GM21515 (cell line): ENCODE measurements around the gene HOXB3.

Experiments used
- ATAC-seq: cut with Tn5 transposase; IDR thresholded peaks from one replicate; pipeline ENCODE4 v1.9.1; 2021; ENCODE audit not compliant: unreplicated experiment

HOXB3 gene

DNA sequence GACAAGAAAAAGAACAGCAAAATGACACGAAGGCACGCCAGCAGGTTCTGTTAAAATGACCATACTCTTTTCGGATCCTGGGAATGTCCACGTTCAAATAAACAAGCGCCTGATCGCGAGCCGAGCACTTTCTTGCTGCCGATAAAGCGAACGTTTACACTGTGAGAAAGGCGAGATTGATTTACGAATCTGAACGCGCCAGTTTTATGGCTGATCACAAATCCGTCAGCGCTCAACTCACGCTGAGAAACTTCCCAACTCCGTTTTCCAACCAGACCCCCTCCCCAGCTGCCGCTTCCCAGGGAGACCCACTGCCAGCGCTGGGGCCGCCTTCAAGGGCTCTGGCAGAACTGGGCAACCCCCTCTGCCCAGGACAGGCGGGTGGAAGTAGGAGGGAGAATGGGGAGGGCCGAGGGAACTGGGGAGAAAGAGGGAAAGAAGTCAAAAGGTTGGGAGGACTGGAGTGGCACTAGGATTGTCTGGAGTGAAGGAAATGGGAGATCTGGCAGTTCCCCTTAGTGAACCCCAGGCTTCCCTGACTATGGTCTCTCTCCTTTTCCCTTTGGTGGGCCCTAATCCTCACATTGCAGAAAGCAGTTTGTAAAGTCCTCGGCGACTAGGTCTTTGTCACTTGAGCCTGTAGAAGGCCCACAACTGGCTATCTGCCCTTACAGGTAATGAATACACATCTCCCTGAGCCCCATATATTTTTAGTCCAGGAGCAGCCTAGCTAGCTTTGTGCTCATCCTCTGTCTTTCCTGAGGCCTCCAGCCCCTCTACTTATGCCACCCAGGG lies 18.8 kb downstream of the HOXB3 start:
- ATAC-seq = no peak

- no peak for ATAC-seq
Observed at GRCh38 chr17:48570325-48571023, 19.6 kb downstream of the HOXB3 start.

DNA sequence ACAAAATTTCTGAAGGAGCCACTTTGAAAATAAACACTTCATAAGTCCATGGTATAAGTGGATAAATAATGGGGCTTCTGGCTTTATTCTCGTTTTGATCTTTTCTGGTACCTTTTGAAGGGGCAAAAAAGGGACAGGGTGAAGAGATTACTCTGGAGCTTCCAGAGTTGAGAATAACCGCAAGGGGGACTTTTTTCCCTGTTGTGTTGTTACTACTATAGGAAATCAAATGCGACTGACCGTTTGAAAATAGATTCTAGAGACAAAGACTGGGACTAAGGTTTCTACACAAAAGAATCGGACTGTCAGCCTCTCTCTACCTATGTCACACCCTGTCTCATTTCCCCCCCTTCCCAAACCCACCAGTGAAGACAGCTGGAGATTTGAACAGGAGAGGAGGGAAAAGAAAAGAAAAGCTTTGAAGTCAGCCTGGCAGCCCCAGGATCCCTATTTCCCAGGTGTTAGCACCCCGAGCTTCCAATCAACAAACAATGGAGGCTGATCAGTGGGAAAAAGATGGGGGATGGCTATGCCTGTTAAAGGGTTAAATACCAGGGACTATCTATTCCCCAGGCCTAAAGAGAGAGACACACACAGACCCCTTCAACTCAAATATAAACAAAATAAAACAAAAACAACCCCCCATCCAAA lies 20.2 kb downstream of the HOXB3 start:
- ATAC-seq = no peak

DNA sequence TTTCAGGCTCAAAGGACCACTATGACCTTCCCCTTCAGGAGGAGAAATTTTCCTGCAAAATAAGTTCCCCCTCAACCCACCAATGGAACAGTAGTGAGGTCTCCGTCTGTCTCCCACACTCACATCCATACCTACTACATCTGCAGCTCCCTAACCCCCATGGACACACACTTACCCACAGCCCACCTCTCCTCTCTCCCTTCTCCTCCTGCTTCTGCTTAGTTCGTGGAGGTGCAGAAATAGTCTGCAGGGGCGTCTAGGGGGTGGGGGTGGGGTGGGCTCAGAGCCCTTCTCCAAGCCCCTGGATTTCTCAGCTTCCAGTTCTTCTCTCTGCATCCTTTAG lies 20.8 kb downstream of the HOXB3 start:
- ATAC-seq = no peak

GRCh38 chr17:48568499-48569239 lies 21.4 kb downstream of the HOXB3 start:
- ATAC-seq = no peak

- no peak for ATAC-seq
Observed at GRCh38 chr17:48567646-48568354, 22.2 kb downstream of the HOXB3 start.

GRCh38 chr17:48567209-48567608 lies 22.8 kb downstream of the HOXB3 start:
- ATAC-seq = no peak

GRCh38 chr17:48566717-48567116 lies 23.3 kb downstream of the HOXB3 start:
- no peak for ATAC-seq

DNA sequence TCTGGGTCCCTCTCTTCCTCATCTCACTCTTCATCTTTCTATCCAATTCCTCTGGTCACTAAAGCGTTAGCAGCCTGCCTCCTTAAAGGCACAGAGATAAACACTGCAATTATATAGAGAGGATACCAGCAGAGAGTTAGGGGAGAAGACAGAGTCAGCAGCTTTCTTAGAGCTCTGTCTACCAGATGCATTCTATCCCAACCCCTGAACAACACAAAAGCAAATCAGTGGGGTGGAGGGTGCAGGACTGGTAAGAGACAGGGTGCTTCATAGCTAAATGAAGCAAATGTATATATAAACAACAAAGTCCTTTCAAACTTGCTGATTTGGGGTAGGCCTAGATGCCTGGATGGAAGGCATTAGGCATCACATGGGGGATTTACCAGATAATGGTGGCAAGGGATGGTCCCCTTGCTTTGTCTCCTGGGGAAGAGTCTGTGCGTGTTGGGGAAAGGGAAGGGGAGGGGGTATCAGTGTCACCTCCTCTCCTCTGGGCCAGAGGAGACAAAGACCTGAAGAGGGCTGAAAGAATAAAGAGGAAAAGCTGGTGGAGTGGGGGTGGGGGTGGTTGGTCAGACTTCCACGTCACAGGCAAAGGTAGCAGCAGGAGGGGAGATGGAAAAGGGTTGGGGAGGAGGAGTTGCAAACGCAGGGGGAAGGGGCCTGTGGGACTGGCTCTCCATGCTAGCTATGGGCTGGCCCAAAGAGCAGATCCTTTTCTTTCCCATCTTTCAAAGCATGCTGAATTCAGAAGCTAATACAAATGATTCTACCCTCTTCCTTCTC lies 23.9 kb downstream of the HOXB3 start:
- ATAC-seq = no peak

- no peak for ATAC-seq
Observed at GRCh38 chr17:48565022-48565554, 25.0 kb downstream of the HOXB3 start.

- ATAC-seq = no peak
Observed at GRCh38 chr17:48564188-48565021, 25.6 kb downstream of the HOXB3 start.

DNA sequence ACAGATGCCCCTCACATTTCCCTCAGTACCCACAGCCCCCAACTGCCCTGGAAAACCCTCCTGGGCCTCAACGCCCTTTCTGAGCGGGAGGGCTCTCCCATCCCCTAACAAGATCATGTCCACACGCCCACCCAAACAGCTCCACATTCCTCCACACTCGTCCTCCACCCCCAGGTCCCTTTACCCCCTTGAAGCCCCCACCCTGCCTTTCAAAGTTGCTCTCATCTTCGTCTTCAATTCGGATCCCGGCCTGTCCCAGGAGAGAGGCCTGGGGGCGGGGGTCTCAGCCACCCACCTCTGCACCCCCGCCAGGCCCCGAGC lies 26.2 kb downstream of the HOXB3 start:
- ATAC-seq = no peak

DNA sequence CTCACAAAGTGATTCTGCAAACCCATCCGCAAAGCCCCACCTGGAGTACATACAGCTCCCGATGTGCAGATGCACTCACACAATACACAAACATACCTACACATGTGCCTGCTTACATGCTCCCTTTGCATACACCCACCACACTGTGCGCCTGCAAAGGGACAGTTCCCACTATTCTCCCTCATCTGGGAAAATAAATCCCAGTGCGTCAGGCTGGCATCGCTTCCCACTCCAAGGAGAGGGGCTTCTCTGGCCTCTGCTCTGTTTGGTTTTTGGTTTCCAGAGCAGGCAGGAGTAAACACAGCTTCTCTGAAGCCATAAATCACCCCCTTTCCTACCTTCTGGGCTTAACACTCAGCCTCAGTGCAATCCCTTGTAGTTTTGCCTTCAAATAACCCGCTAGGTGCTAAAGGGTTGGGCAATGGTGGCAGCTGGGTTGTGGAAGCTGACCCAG lies 26.6 kb downstream of the HOXB3 start:
- no peak for ATAC-seq

DNA sequence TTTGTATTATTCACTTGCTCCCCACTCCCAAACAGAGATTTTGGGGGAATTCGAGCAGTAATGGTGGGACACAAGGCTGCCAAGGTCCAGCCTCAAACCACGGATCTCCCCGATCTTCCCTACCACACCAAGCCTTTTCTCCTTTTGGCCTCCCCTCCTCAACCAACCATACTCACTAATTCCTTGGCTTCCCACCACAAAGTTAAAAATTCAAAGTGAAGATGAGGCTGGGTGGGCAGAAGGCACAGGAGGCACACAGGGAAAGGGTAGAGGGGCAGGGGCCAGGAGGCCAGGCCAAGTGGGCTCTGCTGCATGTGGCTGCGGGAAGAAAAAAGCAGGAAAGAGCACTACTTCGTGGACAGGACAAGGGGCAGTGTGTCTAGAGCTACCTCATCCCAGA lies 27.1 kb downstream of the HOXB3 start:
- no peak for ATAC-seq

DNA sequence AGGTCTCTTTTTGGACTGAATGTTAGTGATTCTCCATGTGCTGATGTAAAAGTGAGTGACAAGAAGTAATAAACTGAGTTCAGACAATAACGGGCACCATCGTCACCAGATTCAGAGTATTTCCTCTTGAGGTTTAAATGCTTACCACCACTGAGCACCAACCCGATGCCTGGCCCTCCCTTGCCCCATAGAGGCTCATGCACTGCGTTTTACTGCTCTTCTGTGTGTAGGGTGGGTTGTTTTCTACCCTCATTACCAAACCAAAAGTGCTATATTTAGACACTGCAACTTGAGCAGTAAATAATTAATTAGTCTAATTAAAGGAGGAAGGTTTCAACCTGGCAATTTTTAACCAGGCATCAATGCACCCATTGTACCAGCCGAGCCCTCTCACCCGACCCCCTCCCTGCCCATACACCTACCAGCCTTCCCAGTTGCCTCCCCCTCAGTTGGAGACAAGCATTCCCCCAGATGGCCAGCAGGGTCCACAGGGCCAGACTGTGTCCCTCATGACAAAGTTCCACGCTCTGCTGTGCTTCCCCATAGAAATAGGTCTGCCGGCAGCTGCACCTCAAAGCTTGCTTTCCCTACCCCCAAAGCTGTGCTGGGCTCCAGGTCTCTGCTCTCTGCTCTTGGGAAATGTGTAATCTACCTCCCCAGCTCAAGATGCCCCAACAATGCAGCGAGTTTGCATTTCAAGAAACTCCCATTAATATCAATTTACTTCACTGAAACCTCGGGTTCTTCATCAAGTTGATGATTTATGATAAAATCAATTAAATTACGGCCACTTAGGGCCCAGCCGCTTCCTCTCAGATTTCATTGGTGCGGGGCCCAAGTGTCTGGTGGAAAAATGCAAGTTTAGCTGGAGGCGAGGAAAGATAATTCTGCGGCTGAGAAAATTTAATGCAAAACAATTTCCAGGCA lies 27.9 kb downstream of the HOXB3 start:
- ATAC-seq = no peak

DNA sequence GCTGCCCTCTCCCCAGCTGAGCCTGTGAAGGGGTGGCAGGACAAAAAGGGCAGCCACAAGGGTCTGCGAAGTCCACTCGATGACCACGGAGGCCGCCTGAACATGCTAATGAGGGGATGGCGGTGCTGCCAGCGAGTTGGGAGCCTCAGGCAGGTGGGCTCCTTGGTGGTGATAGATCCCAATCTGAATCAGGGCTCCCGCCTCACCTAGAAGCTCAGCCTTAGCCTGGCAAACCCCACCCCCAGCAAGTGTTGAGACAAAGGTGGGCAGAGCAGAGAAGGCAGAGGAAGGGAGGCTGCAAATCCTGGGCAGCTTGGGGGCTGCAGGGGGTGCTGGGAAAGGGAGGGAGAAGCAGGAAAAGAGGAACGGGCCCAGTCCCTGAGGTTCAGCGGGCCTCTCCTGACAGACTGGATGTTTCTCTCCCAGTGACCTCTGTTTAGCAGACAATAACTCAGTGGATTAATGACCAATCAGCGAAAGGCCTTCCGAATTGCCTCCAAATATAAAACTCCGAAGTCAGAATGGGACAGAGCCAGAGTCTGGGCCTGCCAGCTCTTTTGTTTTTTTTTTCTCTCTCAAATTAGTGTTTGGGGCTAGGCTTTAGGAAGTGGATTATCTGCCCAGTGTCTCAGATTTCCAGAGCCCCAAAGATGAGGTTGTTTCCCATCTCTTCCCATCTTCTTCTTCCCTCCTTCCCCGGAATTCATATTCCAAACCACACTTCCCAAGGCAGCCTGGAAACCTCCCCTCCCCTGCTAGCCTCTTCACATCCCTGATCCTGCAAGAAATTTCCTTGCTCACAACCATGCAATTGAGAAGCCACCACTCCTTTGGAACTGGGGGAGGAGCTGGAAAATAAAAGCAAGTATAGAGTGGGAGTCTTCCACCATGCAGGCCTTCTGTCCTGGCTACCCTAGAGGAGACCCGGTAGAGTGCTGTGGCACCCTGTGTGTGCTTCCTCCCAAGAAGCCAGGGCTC lies 29.9 kb downstream of the HOXB3 start:
- ATAC-seq = no peak
